DND-41 (cell line): ENCODE data around the gene PISD.

Experiments
- ATAC-seq: fragments of 200-7000 bp; cut with Tn5 transposase; 3 replicates; pipeline ENCODE4 v1.9.1; 2021; ENCODE audit warnings: low read depth; ENCODE audit not compliant: insufficient read depth
- DNase-seq: peaks from one replicate; pipeline ENCODE4 v3.0.0-alpha.2; 2020
- H2AFZ ChIP-seq: 2 replicates; pipeline ENCODE4 v1.6.0; 2012; ENCODE audit warnings: low read depth, low read length
- H3K27ac ChIP-seq: 2 replicates; pipeline ENCODE4 v1.5.1; 2012; ENCODE audit warnings: low read length, inconsistent platforms
- H3K27me3 ChIP-seq: fragments of 200-600 bp; sonication (generic); 2 replicates; pipeline ENCODE4 v1.6.0; 2012; ENCODE audit warnings: low read length, mild to moderate bottlenecking, inconsistent platforms; ENCODE audit not compliant: insufficient read depth, poor library complexity
- H3K36me3 ChIP-seq: 2 replicates; pipeline ENCODE4 v1.5.1; 2012; ENCODE audit warnings: low read length, inconsistent platforms; ENCODE audit not compliant: insufficient read depth
- H3K4me1 ChIP-seq: 2 replicates; pipeline ENCODE4 v1.5.1; 2012; ENCODE audit warnings: mild to moderate bottlenecking, low read length; ENCODE audit not compliant: insufficient read depth
- H3K4me2 ChIP-seq: 2 replicates; pipeline ENCODE4 v1.6.0; 2012; ENCODE audit warnings: mild to moderate bottlenecking, moderate library complexity, low read length, inconsistent platforms; ENCODE audit not compliant: insufficient read depth
- H3K4me3 ChIP-seq, 2 experiments: fragments of 200-600 bp in 1 of 2; shearing (Covaris generic) in 1 of 2; 2 replicates each; pipeline ENCODE4 v1.5.1; 2012 to 2016; ENCODE audit warnings: inconsistent platforms in 2 of 2, low read length in 2 of 2, mild to moderate bottlenecking in 2 of 2, low read depth in 1 of 2, moderate library complexity in 1 of 2
- H3K79me2 ChIP-seq: 2 replicates; pipeline ENCODE4 v1.6.0; 2012; ENCODE audit warnings: low read length, inconsistent platforms; ENCODE audit not compliant: insufficient read depth
- H3K9ac ChIP-seq: 2 replicates; pipeline ENCODE4 v1.6.0; 2012; ENCODE audit warnings: low read depth, mild to moderate bottlenecking, inconsistent platforms, low read length, moderate library complexity
- H3K9me3 ChIP-seq: 2 replicates; pipeline ENCODE4 v1.5.1; 2012; ENCODE audit warnings: low read length, moderate library complexity, mild to moderate bottlenecking, inconsistent platforms; ENCODE audit not compliant: insufficient read depth, severe bottlenecking
- H4K20me1 ChIP-seq: 2 replicates; pipeline ENCODE4 v1.6.0; 2012; ENCODE audit warnings: low read length; ENCODE audit not compliant: insufficient read depth
- CTCF ChIP-seq: IDR thresholded peaks from 2 replicates; pipeline ENCODE4 v1.5.1; 2012; ENCODE audit warnings: borderline replicate concordance, low read length, moderate library complexity, mild to moderate bottlenecking; ENCODE audit not compliant: poor library complexity, severe bottlenecking; ENCODE audit errors: extremely low read depth
- EZH2 ChIP-seq: IDR thresholded peaks from 3 replicates; pipeline ENCODE4 v1.6.1; 2012; ENCODE audit warnings: borderline replicate concordance, low read depth, mild to moderate bottlenecking, moderate library complexity, low read length, inconsistent platforms; ENCODE audit not compliant: severe bottlenecking

PISD gene

GRCh38 chr22:31618471-31619176 lies 43.4 kb downstream of the PISD start:
- H3K79me2 ChIP-seq = peaks cover 27% of the 10 kb centered on the region
- peaks cover 89% of the 10 kb centered on the region for H3K36me3 ChIP-seq
- no peak overlapping the region for H3K4me2 ChIP-seq
- TF ChIP-seq EZH2 = no peak
- no peak for TF ChIP-seq CTCF
- H3K27ac ChIP-seq = no peak overlapping the region
- H3K9ac ChIP-seq = no peak overlapping the region
- H3K4me3 ChIP-seq = no peak overlapping the region
- H3K9me3 ChIP-seq = no peaks in the 10 kb centered on the region
- no peaks in the 10 kb centered on the region for H3K27me3 ChIP-seq
- no peak overlapping the region for H2AFZ ChIP-seq
- no peak for ATAC-seq
- peaks cover 55% of the 10 kb centered on the region for H4K20me1 ChIP-seq
- H3K4me1 ChIP-seq = no peaks in the 10 kb centered on the region
- DNase-seq = no peak

- no peak for ATAC-seq
- Histone ChIP-seq H3K9me3 (no peaks in the 10 kb centered on the region), H2AFZ (no peak overlapping the region), H3K4me1 (no peaks in the 10 kb centered on the region), H3K27ac (no peak overlapping the region), H3K4me2 (no peak overlapping the region), H4K20me1 (peaks cover 52% of the 10 kb centered on the region), H3K4me3 (no peak overlapping the region), H3K36me3 (peaks cover 83% of the 10 kb centered on the region), H3K27me3 (no peaks in the 10 kb centered on the region), H3K79me2 (peaks cover 21% of the 10 kb centered on the region), H3K9ac (no peak overlapping the region)
- no peak for DNase-seq
- TF ChIP-seq CTCF = no peak
- no peak for TF ChIP-seq EZH2
Measured at GRCh38 chr22:31618057-31618456, 44.0 kb downstream of the PISD start.

- H3K27me3 ChIP-seq = no peaks in the 10 kb centered on the region
- peaks cover 78% of the 10 kb centered on the region for H3K36me3 ChIP-seq
- H3K9me3 ChIP-seq = no peaks in the 10 kb centered on the region
- H3K27ac ChIP-seq = 0 out of 2 replicates have a peak overlapping the region, but pooled peaks have one; percentile 4
- TF ChIP-seq EZH2 (no peak), CTCF (no peak)
- peaks cover 39% of the 10 kb centered on the region for H4K20me1 ChIP-seq
- H3K4me2 ChIP-seq = no peak overlapping the region
- H3K9ac ChIP-seq = no peak overlapping the region
- ATAC-seq = peak; percentile 21; the same call in 2 of the 3 replicates
- no peak overlapping the region for H3K4me3 ChIP-seq
- peaks cover 6% of the 10 kb centered on the region; the same call in 1 of the 2 replicates for H3K79me2 ChIP-seq
- H2AFZ ChIP-seq = no peak overlapping the region
- DNase-seq = no peak
- H3K4me1 ChIP-seq = no peaks in the 10 kb centered on the region
Measured at GRCh38 chr22:31616315-31616980, 45.6 kb downstream of the PISD start.
